Loucy (cell line): Measurements from ENCODE around the gene NGEF.

ENCODE experiments used
- EZH2phosphoT487 ChIP-seq: fragments of 200-600 bp; IDR thresholded peaks from 2 replicates; pipeline ENCODE4 v1.6.1; 2018; ENCODE audit warnings: antibody characterized with exemption, mild to moderate bottlenecking, moderate library complexity, borderline replicate concordance
- TF ChIP-seq, protein P1 (sequence below): fragments of 200-600 bp; sonication (generic); conservative IDR thresholded peaks from 2 replicates; pipeline ENCODE4 v1.5.1; 2014; ENCODE audit warnings: mild to moderate bottlenecking, antibody characterized with exemption, low read length

DNA sequence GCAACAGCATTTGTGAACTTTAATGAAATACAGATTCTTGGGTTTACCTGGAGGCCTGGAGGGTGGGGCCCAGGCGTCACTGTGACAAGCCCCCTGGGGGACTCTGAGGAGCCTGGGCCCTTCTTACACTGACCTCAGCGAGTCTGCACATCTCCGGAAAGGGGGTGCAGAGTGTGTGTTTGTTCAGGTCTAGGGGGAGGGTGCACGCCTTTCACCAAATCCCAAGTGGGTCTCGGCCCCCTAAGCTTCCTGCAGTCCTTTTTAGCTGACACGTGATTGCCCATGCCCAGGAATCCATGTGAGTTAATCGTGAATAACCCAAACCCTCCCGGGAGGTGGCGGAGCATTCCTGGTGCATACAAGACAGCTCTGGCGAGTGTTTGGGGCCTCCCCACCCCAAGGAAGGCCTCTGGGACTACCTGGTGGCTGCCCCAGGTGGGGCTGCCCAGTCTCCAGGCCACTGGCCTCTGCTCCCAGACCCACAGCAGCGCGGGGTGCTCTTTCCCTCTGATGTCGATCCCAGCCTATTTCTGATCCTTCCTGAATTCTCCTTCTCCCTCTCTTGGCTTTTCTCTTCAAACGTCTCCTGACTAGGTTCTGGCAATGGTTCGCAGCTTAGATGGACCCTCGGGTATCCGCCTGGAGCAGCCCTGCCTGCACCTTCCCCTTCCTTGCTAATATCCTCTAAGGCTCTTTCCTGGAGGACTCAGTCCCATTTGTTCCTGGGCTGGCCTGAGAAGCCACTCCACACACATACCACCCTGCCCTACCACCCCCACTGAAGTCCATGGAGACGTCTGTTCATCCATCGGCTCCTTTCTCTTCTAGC lies 10.0 kb downstream of the NGEF start:
- TF ChIP-seq, protein P1, sequence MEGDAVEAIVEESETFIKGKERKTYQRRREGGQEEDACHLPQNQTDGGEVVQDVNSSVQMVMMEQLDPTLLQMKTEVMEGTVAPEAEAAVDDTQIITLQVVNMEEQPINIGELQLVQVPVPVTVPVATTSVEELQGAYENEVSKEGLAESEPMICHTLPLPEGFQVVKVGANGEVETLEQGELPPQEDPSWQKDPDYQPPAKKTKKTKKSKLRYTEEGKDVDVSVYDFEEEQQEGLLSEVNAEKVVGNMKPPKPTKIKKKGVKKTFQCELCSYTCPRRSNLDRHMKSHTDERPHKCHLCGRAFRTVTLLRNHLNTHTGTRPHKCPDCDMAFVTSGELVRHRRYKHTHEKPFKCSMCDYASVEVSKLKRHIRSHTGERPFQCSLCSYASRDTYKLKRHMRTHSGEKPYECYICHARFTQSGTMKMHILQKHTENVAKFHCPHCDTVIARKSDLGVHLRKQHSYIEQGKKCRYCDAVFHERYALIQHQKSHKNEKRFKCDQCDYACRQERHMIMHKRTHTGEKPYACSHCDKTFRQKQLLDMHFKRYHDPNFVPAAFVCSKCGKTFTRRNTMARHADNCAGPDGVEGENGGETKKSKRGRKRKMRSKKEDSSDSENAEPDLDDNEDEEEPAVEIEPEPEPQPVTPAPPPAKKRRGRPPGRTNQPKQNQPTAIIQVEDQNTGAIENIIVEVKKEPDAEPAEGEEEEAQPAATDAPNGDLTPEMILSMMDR: no peak
- TF ChIP-seq EZH2phosphoT487: no peak
